Measurements from ENCODE around the gene CAMTA1.
A peak's percentile ranks its signal among the peaks of the same experiment; 100 is the strongest.

CAMTA1 gene

DNA sequence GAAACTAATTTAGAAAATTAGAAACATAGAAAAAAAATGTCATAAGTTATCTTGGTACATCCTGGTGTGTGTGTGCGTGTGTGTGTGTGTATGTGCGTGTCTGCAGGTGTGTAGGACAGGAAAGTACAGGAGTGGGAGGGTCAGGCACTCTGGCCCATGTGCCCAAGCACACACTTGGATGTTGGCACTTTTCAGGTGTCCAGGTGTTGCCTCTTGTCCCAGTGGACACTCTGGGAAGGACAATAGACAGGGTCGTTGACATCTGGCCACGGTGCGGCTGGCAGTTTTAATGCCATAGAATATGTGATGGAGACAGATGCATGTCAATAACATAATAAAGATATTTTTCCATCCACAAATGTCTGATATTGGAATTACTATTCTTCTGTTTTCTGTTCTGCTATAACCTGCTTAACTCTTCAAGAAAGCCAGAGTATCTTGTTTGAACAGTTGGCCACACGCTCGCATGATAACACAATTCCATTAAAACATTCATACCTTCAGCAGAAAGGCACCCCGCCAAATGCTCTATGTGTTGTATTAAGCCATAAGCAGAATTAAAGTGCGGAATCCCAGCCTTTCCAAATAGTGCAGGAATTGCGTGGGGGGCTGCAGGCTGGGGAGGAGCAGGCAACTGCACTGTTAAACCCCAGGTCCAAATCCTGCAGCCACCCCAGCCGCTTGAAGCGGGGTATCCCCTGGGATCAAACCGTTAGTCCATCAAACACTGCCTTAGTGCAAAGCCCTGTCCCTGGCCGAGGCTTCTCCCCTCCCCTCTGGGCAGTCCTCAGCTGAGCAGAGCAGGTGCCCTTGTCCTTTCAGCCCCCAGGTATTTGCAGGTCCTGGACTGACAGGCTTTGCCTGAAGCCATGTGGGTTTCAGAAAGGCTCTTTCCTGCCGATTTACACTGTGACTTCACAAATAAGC is 390.0 kb downstream of the CAMTA1 start:
- DNase-seq, result no peak

DNA sequence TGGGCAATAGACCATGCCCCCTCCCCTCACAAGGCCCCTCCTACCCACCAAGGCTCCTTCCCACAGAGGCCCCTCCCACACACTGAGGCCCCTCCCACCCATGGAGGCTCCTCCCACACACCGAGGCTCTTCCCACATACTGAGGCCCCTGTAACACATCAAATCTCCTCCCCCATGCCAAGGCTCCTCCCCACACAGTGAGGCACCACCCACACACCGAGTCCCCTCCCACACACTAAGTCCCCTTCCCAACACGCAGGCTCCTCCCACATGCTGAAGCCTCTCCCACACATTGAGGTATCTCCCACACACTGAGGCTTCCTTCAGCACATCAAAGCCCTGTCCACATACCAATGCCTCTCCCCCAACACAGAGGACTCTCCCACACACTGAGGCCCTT is 391.8 kb downstream of the CAMTA1 start:
- no peak for DNase-seq

DNA sequence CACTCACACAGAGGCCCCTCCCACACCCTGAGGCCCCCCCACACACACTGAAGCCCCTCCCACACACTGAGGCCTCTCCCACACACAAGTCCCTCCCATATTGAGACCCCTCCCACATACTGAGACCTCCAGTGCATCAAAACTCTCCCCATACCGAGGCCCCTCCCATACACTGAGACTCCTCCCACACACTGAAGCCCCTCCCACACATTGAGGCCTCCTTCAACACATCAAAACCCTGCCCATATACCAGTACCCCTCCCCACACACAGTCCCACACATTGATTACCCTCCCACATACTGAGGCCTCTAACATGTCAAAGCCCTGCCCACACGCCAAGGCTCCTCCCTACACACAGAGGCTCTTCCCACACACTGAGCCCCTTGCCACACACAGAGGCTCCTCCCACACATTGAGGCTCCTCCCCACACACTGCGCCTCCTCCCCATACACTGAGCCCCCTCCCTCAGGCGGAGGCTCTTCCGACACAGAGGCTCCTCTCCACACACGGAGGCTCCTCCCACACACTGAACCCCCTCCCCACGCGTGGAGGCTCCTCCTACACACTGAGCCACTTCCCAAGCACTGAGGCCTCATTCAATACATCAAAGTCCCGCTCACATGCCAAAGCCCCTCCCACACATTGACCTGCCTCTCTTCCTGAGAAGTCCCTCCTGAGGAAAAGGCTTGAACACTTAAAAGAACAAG is 392.3 kb downstream of the CAMTA1 start:
- no peak for DNase-seq

DNA sequence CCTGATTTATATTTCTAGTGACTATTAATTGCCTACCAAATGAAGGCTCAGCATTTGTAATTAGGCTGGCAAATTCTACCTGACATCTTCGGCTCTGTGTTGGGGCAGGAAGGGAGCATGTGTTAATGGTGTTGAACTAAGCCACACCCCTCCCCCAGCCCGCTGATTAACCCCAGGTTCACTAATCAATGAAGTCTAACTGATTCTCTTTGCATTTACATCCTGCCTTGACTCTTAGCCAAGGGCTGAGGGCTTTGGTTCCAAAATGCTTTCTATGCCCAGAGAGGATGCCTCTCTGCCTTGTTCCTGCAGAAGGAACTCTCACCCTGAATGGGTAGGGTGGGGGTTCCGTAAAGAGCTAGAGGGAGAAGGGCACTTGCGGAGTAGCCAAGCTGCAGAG is 393.1 kb downstream of the CAMTA1 start:
- DNase-seq, result no peak

DNA sequence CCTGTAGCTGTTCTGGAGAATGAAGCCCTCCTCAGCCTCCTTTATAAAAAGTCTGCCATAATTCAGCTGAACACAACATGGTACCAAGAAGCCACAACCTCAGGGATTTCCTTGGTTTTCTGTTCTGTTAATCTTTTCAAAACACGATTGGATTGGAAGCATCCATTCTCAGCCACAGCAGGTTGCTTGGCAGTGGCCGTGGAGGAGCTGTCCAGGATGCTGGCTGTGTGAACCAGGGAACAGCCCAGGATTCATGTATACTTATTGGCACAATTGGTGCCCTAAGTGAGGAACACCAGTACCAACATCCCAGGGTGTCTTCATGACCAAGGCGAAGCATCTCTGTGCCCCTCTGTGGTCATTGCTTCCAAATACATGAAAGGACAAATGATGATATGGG is 393.5 kb downstream of the CAMTA1 start:
- no peak for DNase-seq

DNA sequence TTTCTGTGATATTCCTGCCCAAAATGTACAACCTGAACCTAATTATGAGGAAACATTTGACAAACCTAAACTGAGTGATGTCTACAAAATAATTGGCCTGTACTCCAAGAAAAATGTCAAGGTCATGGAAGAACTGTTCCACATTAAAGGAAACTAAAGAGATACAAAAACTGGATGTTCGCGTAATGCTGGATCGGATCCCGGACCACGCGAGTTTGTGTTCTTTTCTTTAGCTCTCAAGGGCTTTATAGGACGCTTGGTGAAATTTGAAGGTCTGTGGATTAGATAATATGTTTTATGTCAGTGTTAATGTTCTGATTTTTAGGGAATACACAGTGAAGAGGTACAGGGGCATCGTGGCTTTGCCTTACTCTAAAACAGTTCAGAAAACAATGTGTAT is 400.5 kb downstream of the CAMTA1 start:
- DNase-seq, result no peak

DNA sequence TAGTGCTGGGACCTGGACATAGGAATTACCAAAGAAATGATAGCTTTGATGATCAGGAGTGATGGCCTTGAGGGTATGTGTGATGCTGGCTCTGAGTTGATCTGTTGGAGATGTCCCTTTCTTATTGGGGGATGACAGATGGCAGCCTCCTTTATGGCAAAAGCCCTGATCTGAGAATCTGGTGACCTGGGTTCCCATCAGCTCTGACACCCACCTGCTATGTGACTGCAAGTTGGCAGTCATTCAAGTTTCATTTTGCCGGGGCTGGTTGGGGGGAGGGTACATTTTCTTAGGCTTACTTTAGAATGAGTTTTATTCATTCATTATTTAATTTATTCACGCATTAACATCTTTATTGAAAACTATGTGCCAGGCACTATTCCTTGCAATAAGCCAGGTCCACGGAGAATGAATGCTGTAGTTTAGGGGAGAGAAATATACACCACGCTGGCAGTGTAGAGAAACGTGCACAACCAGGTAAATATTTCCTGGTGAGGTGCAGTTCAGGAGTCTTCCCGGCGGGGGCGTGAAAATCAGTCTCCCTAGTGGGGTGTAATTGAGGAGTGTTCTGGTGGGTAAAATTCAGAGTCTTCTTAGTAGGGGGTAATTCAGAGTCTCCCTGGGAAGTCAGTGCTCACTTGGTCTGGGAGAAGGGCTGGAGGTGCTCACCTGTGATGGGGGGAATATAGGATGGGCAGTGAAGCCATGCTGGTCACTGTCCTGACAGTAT is 401.3 kb downstream of the CAMTA1 start:
- no peak for DNase-seq

DNA sequence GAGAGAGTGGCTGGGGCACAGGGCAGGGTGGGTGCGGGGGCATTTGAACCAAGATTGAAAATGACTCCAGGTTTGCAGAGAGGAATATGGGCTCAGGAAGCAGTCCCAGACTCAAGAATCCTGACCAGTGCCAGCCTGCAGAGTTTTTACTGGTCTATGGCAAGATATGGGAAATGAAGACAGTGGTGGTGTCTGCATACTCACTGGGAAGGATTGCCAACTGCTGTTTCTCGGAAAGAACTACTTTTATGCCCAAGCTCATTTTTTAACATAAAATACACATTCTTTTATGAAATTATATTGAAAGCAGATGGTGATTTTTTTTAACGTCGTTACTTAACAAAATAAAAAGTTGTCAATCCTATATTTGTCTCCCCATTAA is 401.8 kb downstream of the CAMTA1 start:
- DNase-seq, result no peak

DNA sequence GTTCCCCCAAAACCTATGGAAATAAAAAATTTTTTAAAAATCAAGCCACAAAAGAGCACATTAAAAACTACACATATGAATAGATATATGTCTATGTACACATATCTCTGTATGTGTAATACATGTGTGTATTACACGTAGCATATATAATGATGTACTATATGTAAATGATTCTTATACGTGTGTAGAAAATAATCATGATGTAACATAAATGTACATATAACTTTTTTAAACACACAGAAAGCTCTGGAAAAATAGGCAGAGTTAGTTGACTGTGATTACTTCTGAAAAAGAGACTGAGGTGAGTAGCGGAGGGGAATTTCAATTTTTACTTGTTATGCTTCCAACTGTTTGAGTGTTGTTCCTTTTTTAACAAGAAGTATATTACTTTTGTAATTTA is 405.0 kb downstream of the CAMTA1 start:
- DNase-seq, result no peak

DNA sequence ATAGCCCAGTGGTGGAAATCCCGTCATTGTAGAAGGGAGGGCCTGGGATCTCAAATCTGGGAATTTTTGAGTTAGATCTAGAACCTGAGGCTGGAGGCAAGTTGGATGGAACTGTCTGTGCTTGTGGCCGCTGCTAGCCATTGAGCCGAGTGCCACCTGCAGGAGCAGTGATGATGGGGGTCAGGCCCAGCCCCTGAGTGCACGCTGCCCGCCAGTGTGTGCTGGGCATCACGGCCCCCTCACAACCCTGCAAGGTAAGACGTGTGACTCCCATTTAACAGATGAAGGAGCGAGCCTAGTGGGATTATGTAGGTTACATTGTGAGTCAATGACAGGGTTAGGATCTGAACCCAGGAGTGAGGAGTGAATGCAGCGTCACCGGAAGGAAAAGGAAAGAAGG is 407.2 kb downstream of the CAMTA1 start:
- no peak for DNase-seq

DNA sequence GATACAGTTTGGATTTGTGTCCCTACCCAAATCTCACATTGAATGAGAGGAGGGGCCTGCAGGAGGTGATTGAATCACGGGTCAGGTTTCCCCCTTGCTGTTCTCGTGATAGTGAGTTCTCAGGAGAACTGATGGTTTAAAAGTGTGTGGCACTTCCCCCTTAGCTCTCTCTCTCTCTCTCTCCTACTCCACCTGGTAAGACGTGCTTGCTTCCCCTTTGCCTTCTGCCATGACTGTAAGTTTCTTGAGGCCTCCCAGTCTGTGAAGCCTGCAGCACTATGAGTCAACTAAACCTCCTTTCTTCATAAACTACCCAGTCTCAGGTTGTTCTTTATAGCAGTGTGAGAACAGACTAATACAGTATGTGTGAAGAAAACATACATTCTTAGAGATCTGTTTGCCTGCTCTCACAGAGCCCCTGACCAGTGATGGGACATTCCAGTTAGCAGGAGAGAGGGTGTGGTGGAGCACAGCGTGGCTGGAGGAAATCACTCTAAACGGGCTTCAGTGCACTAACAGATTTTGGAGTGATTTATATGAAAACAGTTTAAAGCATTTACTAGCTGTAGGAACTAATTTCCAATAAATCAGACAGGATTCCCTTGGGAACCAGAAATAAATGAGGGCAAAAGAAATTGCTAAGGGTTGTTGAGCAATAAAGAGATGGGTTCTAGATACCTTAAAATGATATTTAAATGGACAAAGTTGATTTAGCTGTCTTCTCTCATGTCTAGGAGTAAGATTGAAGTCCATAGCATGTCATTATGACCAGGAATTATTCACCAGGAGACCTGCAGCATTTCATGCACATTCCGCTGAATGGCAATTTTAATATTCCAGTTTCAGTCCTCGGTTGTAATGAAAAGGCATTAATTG is 411.0 kb downstream of the CAMTA1 start:
- DNase-seq, result no peak

DNA sequence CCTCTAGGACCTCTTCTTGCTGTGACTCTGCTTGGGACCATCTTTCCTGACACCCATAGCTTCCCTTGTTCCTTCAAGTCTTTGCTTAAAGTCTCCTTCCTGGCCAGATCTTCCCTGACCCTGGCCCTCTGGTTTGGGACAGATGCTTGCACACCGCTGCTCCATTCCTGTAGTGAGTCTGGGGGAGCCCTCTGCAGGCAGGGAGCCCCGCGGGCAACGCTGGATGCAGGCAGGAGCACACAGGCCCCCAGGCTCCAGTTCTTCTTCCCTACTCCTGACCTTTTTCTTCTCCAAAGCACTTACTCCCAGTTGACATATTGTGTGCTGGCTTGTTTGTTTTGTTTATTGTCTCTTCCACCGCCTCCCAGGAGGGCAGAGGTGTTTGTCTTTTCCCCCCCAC is 413.4 kb downstream of the CAMTA1 start:
- no peak for DNase-seq

DNA sequence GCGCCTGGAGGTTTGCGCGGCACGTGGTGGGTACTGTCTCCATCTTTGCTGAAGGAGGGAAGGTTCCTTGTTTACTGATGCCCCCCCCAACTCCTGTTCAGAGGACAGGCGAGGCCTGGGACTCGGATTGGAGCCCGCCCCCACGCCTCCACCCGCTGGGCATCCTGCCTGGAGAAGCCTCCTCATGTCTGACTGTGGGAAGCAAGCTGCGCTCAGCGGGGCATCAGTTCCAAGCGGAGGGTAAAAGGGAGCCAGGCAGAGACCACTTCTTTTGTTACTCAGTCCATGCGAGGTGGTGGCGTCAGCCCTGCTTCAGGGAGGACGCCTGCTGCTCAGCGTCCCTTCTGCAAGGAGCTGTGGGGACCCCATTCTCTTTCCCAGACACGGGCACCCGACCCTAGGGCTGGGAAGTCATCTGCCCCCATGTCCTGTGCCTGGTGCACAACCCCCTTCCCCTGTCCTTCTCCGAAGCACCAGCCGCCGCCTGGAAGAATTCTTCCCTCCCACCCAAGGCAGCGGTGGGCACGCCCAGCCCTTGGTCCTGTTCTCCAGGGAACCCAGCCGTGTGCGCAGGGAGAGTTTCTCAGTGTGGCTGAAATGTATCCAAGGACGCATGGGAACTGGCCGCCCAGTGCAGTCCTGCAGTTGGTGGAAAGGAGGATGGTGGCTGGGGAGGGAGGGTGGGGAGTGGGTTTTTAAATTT is 414.0 kb downstream of the CAMTA1 start:
- no peak for DNase-seq

DNA sequence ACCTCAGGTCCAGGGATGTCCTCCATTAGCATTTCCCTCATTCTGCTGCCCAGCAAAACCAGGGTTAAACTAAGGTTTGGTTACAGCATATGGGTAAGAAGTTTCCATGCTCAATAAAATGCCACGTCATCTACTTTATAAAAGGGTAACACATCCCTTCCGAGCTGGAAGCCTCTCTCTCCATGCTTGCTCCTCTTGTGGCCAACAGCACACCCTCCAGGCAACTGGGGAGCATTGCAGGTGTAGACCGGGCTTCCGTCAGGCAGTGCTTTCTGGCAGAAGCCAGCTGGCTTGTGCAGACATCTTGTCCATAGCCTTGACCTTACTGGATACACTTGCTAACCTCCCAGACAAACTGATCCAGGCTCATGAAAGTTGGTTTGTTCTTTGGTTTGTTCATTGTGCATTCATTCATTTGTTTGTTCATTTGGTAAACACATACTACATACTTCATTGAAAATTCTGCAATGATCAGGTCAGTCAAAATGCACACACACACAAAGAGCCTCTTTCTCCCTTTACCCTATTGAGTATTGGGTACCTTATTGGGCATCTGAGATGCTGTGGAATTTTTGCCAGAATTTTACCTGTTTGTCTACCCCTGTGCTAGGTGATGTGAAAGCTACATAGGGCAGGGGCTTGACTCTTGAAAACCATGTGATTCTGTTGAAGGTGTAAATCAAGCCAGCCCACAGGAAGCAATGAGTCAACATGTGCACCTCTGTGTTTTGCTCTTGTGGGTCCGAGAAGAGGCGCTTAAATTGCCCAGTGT is 422.8 kb downstream of the CAMTA1 start:
- DNase-seq, result peak; percentile 74

DNA sequence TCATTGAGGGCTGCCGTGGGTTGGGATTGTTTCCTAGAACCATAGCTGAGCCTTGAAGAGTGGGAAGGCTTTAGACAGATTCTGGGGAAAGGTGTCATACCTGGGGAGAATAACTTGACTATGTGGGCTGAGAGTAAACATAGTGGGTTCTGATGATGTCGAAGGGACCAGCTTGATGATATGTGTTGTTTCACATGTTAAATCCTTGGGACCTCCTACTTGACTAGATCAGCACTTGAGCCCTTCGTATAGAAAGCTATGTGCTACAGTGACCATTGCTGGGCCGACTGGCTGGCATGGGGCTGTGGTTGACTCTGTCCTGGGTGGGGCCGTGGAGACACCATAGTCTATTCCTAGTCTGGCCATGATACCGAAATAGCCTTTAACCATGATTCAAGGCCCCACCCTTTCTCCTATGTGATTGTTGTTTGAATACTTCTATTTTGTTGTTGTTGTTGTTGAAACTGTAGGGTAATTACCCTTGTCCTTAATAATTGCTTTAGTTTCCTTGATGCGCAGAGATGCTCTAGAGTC is 423.5 kb downstream of the CAMTA1 start:
- DNase-seq, result no peak

DNA sequence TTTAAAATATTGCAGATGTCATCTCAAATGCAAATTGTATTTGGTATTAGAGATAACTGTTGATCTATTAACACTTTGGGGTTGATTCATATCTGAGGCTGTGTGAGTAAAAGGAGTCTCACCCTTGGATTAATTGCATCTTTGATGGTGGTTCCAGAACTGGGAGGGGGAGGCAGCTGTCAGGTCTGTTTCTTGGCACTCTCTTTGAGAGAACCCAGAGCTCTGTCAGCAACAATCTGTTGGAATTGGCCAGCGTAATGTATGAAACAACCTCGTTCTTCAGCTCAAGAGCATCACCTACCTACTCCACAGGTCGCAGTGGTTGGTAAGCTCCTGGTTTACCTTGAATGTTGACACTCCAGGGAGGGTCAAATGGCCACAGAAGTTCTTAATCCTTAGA is 424.1 kb downstream of the CAMTA1 start:
- DNase-seq, result no peak

DNA sequence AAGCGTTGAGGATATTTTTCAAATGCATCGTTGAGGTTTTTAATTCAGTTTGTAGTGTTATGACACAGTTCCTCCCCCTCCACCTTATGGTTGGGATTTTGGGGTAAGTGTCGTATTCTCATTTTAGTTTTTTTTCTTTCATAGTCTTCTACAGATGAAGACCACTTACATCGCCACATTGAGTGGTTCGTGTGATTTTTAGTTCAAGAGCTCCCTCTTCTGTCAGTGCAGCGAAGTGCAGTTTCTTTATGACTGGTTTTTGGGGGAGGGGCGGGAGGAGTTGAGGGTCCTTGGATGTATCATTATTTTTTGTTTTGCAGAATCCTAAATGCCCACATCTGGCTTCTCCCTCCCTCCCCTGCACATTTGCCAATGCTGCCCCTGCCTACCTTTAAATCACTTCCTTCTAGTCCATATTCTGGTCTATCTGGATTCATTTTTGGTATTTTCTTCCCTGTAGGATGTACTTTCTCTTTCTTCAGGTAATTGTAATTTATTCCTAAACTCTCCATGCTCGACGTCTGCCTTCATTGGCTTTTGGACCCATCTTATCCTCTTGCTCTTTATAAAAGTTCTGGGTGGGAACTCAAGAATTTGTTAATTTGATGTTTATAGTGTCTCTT is 433.1 kb downstream of the CAMTA1 start:
- peak; percentile 59 for DNase-seq

DNA sequence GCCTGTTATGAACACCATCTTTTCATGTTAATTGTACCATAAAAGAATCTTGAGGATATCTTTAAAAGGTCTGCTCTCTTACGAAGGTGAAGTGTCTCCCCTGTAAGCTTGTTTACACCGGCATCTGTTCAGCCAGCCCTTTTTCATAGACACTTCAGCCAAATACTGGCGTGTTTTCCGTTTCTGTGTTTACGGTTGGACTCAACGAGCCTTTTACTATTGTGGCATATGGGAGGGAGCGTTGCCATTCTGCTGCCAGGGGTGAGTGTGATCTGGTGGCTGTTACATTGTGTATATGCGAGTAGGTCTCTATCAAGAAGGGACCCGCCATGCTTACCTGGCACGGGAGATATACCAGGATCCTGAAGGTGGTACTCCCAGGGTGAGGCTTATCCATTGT is 433.8 kb downstream of the CAMTA1 start:
- no peak for DNase-seq

DNA sequence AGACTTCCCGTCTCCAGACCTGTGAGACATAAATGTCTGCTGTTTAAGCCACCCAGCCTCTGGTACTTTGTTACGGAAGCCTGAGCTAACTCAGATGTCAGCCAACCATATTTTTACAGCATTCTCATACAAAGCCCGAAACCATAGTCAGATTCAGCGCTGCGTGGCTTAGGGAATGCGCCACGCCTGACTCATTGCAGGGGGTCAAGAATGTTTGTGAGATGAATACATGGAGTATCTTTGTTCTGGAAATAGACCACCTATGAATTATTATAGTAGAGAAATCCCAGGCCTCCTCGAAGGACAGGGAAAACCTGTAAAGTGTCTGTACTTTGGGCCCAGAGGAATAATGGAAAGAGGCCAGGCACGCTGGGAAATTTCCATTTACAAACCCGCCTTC is 434.8 kb downstream of the CAMTA1 start:
- DNase-seq, result peak; percentile 73

DNA sequence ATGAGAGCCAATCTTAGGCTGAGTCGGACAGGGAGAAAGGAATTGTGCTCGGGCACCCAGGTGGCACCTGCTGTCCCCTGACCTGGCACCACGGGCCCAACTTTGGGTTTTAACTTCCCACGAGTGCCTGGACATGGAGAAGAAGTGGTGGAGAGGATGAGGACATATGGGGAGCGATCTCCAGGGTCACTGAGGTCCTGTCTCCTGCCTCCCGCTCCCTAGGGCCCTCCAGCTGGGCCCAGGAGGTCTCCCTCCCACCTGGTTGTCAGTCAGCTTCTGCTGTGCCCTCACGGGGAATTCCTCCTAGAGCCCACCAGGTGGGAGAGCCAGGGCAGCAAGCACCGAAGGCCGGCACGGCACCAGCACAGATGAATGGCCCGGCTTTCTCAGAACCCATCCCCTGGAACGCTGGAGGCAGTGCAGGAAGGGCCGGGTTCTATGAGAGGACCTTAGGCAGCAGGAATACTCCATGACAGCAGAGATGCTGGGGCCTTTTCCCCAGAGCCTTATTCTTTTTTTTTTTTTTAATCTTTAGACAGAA is 435.5 kb downstream of the CAMTA1 start:
- DNase-seq, result no peak

All from EL (cell line).